ENCODE measurements around the gene ZBTB42.
A peak's percentile ranks its signal among the peaks of the same experiment; 100 is the strongest.

The ZBTB42 gene

DNA sequence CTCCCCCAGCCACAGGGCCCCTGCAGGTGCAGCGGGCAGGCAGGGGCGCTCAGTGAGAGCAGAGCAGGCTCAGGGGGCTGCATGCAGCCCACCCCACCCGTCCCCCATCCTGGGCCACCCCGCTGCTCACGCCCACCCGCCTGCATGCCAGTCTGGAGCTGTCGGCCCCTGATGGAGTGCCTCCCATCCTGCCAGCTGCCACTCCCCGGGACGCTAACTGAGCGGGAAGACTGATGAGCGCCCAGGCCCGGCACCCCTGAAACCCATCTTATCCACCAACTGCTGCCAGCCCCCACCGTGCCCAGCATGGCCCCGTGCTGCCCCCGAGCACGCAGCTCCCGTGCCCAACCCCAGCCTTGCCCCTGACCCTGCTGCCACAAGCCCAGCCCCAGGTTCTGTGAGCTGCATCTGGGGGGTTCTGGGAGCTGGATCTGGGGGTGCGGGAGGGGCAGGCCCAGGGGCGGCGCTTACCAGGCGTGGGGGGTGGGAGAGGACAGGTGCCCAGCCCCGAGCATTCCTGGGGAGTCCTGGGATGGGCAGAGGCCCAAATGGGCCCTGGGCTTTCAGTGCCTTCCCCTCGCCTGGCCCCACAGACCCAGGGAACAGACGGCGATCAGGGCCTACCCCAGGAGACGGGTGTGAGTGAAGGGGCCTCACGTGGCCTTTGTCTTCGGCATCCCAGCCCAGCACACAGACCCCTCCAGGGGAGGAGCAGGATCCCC lies 18.7 kb upstream of the ZBTB42 start:
- DNase-seq (ENCODE audit: low read depth, low spot score), result no peak

- no peak for DNase-seq (ENCODE audit: low read depth, low spot score)
Measured at GRCh38 chr14:104782808-104783139, 18.1 kb upstream of the ZBTB42 start.

DNA sequence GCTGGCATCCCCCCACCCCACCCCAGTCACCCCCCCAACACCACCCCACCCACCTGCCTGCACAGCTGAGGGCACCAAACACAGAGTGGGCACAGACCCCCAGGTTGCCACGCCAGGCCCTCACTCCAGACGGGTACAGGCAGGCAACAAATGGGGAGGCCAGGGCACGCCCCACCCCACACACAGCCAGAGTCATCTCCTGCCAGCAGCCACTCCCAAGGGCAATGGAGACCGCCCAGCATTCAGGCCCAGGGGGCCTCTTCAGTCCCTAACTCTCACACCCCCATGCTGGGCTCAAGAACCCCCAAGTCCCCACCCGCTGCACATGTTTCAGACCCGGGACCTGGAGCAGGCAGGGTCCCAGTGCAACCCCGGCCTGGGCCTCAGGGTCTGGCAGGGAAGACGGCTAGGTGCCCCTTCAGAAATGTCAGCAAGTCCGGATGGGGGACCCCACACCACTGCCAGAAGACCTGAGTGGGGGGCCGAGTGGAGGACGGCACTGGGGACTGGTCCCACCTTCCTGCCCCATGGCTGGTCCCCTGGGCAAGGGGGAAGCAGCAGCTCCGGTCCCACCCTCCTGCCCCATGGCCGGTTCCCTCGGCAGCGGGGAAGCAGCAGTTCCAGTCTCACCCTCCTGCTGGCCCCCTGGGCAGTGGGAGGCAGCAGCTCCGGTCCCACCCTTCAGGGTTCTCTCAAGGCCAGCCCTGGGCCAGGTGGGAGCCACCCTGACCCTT lies 17.2 kb upstream of the ZBTB42 start:
- no peak for DNase-seq (ENCODE audit: low read depth, low spot score)

DNA sequence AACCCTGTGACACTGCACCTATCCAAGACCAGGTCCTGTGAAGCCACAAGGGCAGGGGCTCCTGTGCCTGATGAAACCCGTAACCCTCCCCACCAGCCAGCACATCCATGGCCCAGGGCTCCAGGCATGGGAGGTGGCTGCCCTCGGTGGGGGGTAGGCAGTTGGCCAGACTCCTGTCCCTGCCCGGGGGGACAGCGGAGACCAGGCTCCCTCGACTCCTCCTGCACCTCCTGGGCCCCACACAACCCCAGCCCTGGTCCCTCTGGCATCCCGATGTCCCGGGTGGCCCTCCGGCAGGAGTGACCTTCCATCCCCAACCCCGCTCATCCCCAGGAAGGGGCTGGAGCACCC lies 16.7 kb upstream of the ZBTB42 start:
- no peak for DNase-seq (ENCODE audit: low read depth, low spot score)

GRCh38 chr14:104784846-104785707 lies 15.8 kb upstream of the ZBTB42 start:
- no peak for DNase-seq (ENCODE audit: low read depth, low spot score)

DNA sequence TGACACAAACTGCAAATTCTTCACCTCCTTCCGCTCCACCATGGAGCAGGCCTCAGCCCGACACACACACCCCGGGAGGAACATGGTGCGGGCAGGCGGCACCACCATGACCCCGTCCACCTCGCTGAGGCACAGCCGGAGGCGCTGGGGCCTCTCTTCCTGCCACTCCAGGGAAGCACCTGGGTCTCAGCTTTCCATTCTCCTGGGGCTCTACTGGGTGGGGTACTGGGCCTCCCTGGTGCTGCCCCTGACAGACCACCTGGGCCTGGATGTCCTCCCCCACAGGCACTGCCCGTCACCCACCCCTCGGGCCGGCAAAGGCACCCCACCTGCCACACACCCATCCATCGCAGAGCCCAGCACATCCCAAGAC lies 15.2 kb upstream of the ZBTB42 start:
- no peak for DNase-seq (ENCODE audit: low read depth, low spot score)

DNA sequence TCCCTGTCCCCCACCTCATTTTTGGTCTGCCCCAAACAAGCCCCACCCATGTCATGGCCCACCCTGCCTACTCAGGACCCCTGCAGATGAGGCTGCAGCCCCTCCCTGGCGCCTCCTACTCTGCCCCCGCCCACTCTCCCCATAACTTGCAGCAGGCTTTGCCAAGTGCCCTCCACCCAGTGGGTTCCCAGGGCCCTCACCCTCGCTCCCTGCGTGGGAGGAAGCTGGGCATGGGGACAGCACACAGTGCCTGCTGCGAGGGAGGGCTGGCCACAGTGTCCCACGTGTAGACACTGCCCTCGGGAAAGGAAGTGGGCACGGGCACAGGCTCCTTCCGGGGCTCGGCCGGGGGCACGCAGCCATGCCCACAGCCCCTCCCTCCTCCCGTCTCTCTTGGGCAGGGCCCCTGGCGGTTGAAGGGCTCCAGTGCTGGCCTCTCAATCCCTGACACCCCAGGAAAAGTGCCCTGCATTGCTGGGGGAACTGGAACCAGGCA lies 14.8 kb upstream of the ZBTB42 start:
- DNase-seq (ENCODE audit: low read depth, low spot score), result no peak

- no peak for DNase-seq (ENCODE audit: low read depth, low spot score)
Measured at GRCh38 chr14:104786726-104787675, 13.9 kb upstream of the ZBTB42 start.

GRCh38 chr14:104787736-104788135 lies 13.2 kb upstream of the ZBTB42 start:
- DNase-seq (ENCODE audit: low read depth, low spot score), result no peak

- no peak for DNase-seq (ENCODE audit: low read depth, low spot score)
Measured at GRCh38 chr14:104788161-104788818, 12.6 kb upstream of the ZBTB42 start.

DNA sequence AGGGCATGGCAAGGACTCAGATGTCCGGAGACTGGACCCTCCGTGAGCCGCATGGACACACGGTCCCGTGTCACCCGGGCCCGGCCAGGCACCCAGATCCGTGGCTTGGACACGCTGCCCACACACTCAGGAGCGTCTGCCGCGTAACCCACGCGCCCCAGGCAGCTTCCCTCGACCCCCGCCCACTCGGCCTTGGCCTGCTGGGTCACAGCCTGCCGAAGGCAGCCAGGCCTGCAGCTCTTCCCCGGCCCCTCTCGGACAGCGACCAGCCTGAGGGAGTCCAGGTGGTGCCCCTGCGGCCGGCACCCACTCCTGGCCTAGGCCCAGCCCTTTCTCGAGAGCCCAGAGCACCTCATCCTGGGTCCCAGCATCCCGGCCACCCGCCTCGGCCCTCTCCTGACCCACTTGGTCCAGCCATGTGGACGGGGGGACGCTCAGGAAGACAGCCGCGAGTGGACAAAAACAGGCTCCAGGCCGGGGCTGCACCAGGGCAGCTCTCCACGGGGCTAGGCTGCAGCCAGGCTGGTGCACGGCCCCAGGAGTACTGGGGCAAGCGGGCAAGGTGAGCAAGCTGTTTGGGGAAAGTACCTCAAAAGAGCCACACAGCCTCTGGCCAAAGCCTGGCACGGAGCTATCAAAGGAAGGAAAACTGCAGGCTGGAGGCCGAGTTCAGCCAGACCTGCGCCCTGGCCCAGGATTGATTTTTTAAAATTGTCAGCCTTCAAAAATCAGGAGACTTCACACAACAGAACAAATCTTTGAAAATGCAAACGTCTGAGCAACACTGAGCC lies 11.8 kb upstream of the ZBTB42 start:
- DNase-seq (ENCODE audit: low read depth, low spot score), result no peak

DNA sequence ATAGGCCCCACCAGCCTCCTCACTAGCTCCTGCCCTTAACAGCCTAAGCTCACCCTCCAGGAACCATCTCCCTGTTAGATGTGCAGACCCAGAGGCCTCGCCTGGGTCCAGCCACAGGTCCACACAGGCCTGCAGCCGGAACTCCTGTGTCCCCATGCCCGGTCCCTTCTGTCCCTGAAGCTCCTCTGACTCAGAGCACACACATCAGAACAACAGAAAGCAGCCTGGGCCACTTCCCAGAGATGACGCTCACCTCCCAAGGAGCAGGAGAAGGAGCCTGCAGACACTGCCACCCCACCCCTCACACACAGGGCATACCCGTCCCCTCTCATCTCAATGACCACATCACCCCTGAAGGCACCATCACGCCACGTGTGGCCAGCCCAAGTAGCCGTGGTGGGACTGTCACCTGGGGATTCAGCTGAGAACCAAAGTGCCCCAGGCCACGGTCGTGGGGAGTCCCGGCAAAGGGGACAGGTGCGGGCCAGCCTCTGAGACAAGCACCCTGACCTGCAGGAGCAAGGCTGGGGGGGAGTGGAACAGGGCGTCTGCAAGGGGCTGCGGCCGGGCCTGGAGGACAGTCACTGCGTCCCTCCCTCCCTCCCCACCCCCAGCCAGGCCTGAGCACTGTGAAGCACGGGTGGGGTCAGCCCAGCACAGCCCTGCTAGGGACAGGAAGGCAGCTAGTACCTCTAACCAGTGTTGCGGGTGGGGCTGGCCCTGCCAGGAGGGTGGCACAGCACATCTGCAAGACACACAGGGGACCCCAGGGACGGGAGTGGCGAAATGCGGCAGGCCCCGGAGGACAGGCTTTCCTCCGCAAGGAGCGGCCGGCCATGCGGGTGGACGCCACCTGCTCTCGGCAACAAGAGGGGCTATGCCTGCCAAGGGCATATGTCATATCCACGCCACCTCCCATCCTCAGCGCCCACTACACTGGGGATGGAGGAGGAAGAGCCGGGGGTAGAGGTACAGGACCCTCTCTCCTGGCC lies 10.9 kb upstream of the ZBTB42 start:
- DNase-seq (ENCODE audit: low read depth, low spot score), result no peak

GRCh38 chr14:104791425-104791824 lies 9.5 kb upstream of the ZBTB42 start:
- DNase-seq (ENCODE audit: low read depth, low spot score), result no peak

GRCh38 chr14:104792101-104792884 lies 8.6 kb upstream of the ZBTB42 start:
- DNase-seq (ENCODE audit: low read depth, low spot score), result no peak

- DNase-seq (ENCODE audit: low read depth, low spot score), result peak; percentile 34
Measured at GRCh38 chr14:104792945-104793702, 7.8 kb upstream of the ZBTB42 start.

GRCh38 chr14:104793703-104793959 lies 7.3 kb upstream of the ZBTB42 start:
- DNase-seq (ENCODE audit: low read depth, low spot score), result no peak

DNA sequence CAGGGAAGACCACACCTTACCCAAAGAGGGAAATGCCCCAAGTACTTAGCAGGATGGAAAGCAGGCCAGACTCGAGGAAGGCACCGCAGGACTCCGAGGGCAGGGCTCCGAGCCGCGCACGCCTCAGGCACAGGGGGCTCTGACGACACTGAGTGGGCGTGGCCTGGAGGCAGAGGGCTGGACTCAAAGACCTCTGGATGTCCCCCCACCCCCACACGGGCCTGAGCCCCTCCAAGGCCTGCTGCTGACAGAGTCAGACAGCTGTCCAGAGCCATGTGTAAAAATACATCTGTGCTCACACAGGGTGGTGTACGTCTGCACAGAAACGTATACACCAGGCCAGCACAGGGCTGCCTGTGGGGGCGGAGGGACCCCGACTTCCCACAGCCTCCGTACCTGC lies 6.8 kb upstream of the ZBTB42 start:
- peak; percentile 93 for DNase-seq (ENCODE audit: low read depth, low spot score)

DNA sequence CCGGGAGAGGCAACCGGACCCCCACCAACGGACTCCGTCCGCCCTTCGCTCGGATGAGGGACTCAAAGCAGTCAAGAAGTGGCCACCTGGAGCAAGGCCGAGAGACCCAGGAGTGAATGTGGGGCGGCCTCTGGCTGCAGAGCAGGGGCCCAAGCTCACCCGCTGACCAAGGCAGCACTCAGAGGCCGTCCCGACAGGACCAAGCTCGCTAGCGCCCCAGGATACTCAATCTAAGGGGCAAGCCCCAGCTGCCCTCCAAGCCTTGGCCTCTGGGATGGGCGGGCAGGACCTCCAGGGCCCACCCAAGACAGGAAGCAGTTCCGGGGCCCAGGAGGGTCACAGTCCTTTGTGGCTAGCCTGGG lies 6.3 kb upstream of the ZBTB42 start:
- peak; percentile 55 for DNase-seq (ENCODE audit: low read depth, low spot score)

All from ELF-1 (cell line).